Activated T-helper 1 cell treated with anti-CD3 and anti-CD28 coated beads, Interleukin-12 subunit alpha, Interleukin-12 subunit beta, Interleukin-2, Interleukin-4 antibody, amounts not matched to agents 30 ng/mL and 10 ng/mL and 1 ng/mL, durations not matched to agents 14 hours and 24 hours and 36 hours (primary cell): ENCODE measurements around the gene PLA2G4C. TPM values are rescaled to one million over a fixed set of nuclear protein-coding genes. Genes with fewer than 3 reads are reported as not detected.

Source experiments
- total RNA-seq: library from RNA; stranded (reverse); gene quantifications from 2 replicates; pipeline ENCODE4 v1.2.3, GENCODE V29; 2022

Gene PLA2G4C
- total RNA-seq, 1 donor from 2014 or later: 12.2 TPM

Other genes starting within 250 kb of the PLA2G4C start
- gene SULT2A1, start 224.5 kb downstream of the PLA2G4C start, total RNA-seq: not detected in 2 replicates
- not detected in 2 replicates for gene BSPH1, start 118.6 kb downstream of the PLA2G4C start, total RNA-seq
- not detected in 2 replicates for gene ELSPBP1, start 116.2 kb downstream of the PLA2G4C start, total RNA-seq
- gene CABP5, start 66.7 kb downstream of the PLA2G4C start, total RNA-seq: not detected in 2 replicates
- 133 and 140 TPM in 2 replicates for gene LIG1, start 59.5 kb upstream of the PLA2G4C start, total RNA-seq
- 8.4 and 9.5 TPM in 2 replicates for gene ZSWIM9, start 59.9 kb upstream of the PLA2G4C start, total RNA-seq
- 117 and 130 TPM in 2 replicates for gene CARD8, start 145.1 kb upstream of the PLA2G4C start, total RNA-seq
- 0.37 and 0.41 TPM in 2 replicates for gene ZNF114, start 159.3 kb upstream of the PLA2G4C start, total RNA-seq
- gene EMP3, start 214.7 kb upstream of the PLA2G4C start, total RNA-seq: 249 and 253 TPM in 2 replicates